ENCODE data around the gene TFDP1.

The TFDP1 gene

GRCh38 chr13:113604186-113604585, 19.6 kb downstream of the TFDP1 start:
- Histone ChIP-seq H3K4me3 (IDR thresholded peaks at IDR 0.05; ENCODE audit: insufficient read depth, low read depth, low read length) (no peak overlapping the region), H3K79me2 (ENCODE audit: insufficient read depth, low read depth) (peaks cover 51% of the 10 kb centered on the region; the same call in 1 of the 2 replicates), H3K9ac (no peak overlapping the region), H3K4me2 (no peak overlapping the region), H3K36me3 (ENCODE audit: insufficient read depth) (no peaks in the 10 kb centered on the region), H3K27me3 (ENCODE audit: insufficient read depth, low read depth) (no peaks in the 10 kb centered on the region), H4K20me1 (ENCODE audit: insufficient read depth) (no peaks in the 10 kb centered on the region), H3K4me1 (ENCODE audit: low read depth, poor library complexity, severe bottlenecking) (no peaks in the 10 kb centered on the region), H2AFZ (ENCODE audit: low read depth) (no peak overlapping the region), H3K27ac (no peak overlapping the region)
- no peak for TF ChIP-seq CTCF (conservative IDR thresholded peaks at IDR 0.05; ENCODE audit: low read depth, low read length)

- Histone ChIP-seq H2AFZ (ENCODE audit: low read depth) (no peak overlapping the region), H3K79me2 (ENCODE audit: insufficient read depth, low read depth) (peaks cover 39% of the 10 kb centered on the region; the same call in 1 of the 2 replicates), H3K36me3 (ENCODE audit: insufficient read depth) (no peaks in the 10 kb centered on the region), H3K27ac (no peak overlapping the region), H3K4me1 (ENCODE audit: low read depth, poor library complexity, severe bottlenecking) (no peaks in the 10 kb centered on the region), H3K27me3 (ENCODE audit: insufficient read depth, low read depth) (no peaks in the 10 kb centered on the region), H3K9ac (no peak overlapping the region), H3K4me2 (no peak overlapping the region), H3K4me3 (IDR thresholded peaks at IDR 0.05; ENCODE audit: insufficient read depth, low read depth, low read length) (no peak overlapping the region), H4K20me1 (ENCODE audit: insufficient read depth) (no peaks in the 10 kb centered on the region)
- TF ChIP-seq CTCF (conservative IDR thresholded peaks at IDR 0.05; ENCODE audit: low read depth, low read length), result no peak
These were observed 20.9 kb downstream of the TFDP1 start for GRCh38 chr13:113605461-113605860.

GRCh38 chr13:113605866-113606438, 21.4 kb downstream of the TFDP1 start:
- Histone ChIP-seq H2AFZ (ENCODE audit: low read depth) (no peak overlapping the region), H4K20me1 (ENCODE audit: insufficient read depth) (no peaks in the 10 kb centered on the region), H3K4me1 (ENCODE audit: low read depth, poor library complexity, severe bottlenecking) (no peaks in the 10 kb centered on the region), H3K79me2 (ENCODE audit: insufficient read depth, low read depth) (peaks cover 34% of the 10 kb centered on the region; the same call in 1 of the 2 replicates), H3K4me3 (IDR thresholded peaks at IDR 0.05; ENCODE audit: insufficient read depth, low read depth, low read length) (no peak overlapping the region), H3K27me3 (ENCODE audit: insufficient read depth, low read depth) (no peaks in the 10 kb centered on the region), H3K4me2 (no peak overlapping the region), H3K27ac (no peak overlapping the region), H3K9ac (no peak overlapping the region), H3K36me3 (ENCODE audit: insufficient read depth) (no peaks in the 10 kb centered on the region)
- TF ChIP-seq CTCF (conservative IDR thresholded peaks at IDR 0.05; ENCODE audit: low read depth, low read length), result no peak

- Histone ChIP-seq H2AFZ (ENCODE audit: low read depth) (no peak overlapping the region), H3K36me3 (ENCODE audit: insufficient read depth) (no peaks in the 10 kb centered on the region), H4K20me1 (ENCODE audit: insufficient read depth) (no peaks in the 10 kb centered on the region), H3K9ac (no peak overlapping the region), H3K4me2 (no peak overlapping the region), H3K4me3 (IDR thresholded peaks at IDR 0.05; ENCODE audit: insufficient read depth, low read depth, low read length) (no peak overlapping the region), H3K79me2 (ENCODE audit: insufficient read depth, low read depth) (peaks cover 23% of the 10 kb centered on the region; the same call in 1 of the 2 replicates), H3K4me1 (ENCODE audit: low read depth, poor library complexity, severe bottlenecking) (no peaks in the 10 kb centered on the region), H3K27me3 (ENCODE audit: insufficient read depth, low read depth) (no peaks in the 10 kb centered on the region), H3K27ac (no peak overlapping the region)
- no peak for TF ChIP-seq CTCF (conservative IDR thresholded peaks at IDR 0.05; ENCODE audit: low read depth, low read length)
These were observed 22.7 kb downstream of the TFDP1 start for GRCh38 chr13:113607056-113607888.

All from KMS-11 (cell line).